ENCODE measurements around the gene CD46. TPM values are rescaled to one million over a fixed set of nuclear protein-coding genes. Genes with fewer than 3 reads are reported as not detected.

CD46 gene
- total RNA-seq, 1 donor = 92.3 TPM

DNA sequence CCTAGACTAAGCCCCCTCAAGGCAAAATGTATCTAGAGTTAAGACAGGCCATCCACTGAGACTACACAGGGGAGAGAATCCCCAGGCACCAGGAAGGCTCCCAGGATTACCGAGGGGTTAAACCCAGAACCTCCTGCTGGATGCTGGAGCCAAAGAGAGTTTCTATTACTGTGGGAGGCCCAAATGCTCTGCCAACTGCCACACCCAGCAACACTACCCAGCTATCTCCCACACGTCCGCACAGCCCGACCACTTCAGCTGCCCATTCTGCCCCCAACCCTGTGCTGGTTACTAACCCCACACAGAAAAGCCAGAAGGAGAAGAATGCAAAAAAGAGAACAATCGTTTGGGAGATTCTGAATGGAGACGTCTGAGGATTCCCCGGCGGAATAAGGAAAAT, 63.6 kb downstream of the CD46 start:
- no peak for DNase-seq (ENCODE audit: low read depth)
- TF ChIP-seq, protein P1, sequence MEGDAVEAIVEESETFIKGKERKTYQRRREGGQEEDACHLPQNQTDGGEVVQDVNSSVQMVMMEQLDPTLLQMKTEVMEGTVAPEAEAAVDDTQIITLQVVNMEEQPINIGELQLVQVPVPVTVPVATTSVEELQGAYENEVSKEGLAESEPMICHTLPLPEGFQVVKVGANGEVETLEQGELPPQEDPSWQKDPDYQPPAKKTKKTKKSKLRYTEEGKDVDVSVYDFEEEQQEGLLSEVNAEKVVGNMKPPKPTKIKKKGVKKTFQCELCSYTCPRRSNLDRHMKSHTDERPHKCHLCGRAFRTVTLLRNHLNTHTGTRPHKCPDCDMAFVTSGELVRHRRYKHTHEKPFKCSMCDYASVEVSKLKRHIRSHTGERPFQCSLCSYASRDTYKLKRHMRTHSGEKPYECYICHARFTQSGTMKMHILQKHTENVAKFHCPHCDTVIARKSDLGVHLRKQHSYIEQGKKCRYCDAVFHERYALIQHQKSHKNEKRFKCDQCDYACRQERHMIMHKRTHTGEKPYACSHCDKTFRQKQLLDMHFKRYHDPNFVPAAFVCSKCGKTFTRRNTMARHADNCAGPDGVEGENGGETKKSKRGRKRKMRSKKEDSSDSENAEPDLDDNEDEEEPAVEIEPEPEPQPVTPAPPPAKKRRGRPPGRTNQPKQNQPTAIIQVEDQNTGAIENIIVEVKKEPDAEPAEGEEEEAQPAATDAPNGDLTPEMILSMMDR (IDR thresholded peaks at IDR 0.05; ENCODE audit: insufficient read depth, low read length) = no peak
- no peak overlapping the region for H3K4me3 ChIP-seq (ENCODE audit: low read depth, low read length)

DNA sequence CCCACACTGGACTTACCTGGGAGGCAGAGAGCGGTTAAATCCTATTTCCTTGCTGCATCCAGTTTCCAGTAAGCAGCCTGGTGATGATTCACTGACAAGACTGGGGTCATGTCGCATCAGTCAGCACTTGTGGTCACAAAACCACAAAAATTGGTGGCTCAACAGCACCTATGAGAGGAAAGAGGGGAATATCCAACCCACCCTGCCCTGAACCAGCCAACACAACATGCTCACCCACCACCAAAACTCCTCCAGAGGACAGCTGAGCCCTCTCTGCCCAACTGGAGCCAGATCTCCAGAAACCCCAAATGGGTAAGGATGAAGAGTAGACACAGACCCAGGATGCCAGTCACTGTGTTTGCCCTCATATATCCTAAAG, 64.0 kb downstream of the CD46 start:
- H3K4me3 ChIP-seq (ENCODE audit: low read depth, low read length) = no peak overlapping the region
- TF ChIP-seq, protein P1 (IDR thresholded peaks at IDR 0.05; ENCODE audit: insufficient read depth, low read length) = no peak
- DNase-seq (ENCODE audit: low read depth) = no peak

DNA sequence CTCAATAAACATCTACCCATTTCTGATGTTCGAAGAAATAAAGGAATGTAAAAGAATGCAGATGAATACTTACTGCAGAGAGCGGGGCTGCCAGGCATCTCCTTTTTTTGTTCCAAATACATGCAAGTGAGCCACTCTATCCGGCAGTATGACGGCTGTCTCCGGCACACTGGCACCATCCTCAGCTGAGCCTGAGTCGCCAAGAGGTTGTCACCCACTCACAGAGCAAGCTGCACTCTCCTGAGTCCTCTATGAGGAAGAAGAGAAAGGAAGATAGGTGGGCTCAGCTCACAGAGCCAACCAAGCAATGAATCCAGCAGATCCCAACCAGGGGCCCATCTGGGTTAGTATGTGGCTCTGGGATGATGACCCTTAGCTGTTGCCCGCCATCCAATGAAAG, 65.3 kb downstream of the CD46 start:
- TF ChIP-seq, protein P1 (IDR thresholded peaks at IDR 0.05; ENCODE audit: insufficient read depth, low read length) = no peak
- no peak for DNase-seq (ENCODE audit: low read depth)
- H3K4me3 ChIP-seq (ENCODE audit: low read depth, low read length) = no peak overlapping the region

DNA sequence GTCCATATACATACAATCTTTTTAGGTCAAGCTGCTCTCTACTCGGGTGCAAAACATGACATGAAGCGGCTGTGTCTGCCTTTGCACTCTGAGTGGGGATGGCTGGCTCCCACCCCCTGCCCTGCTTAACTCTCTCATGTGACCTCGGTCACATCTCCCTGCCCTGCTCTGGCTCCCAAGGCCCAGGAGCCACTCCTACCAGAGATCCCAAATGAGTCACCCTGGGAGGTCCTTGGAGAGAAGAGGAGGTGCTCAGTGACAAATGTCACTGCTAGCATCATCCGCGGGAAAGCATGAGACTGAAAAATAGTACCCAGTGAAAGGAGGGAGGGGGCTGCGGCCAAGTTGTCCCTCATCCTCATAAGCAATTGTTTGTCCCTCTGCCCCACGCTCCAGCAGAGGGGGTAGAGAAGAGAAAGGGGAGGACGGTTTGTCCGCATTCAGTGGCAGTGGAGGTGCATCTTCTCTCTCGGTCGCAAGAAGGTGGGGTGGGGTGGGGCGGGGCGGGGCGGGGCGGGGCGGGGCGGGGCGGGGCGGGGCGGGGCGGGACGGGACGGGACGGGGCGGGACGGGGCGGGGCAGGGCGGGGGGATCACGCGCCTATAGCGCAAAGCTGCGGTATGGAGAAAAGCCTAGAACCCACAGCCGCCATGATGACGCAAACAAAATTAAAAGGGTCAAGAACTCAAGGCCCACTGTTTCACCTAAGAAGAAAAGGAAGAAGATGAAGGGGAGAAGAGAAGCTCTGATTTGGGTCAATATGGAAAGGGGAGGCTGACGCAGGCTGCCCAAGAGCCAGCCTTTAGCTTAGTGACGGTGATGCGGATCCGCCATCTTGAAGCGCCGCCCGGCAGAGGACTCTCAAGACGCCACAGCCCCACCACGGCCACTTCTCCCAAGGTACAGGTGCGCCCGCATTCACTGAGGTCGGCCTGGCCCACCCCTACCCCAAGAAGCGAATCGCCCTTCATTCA, 66.2 kb downstream of the CD46 start:
- no peak overlapping the region for H3K4me3 ChIP-seq (ENCODE audit: low read depth, low read length)
- no peak for DNase-seq (ENCODE audit: low read depth)
- TF ChIP-seq, protein P1 (IDR thresholded peaks at IDR 0.05; ENCODE audit: insufficient read depth, low read length) = no peak

DNA sequence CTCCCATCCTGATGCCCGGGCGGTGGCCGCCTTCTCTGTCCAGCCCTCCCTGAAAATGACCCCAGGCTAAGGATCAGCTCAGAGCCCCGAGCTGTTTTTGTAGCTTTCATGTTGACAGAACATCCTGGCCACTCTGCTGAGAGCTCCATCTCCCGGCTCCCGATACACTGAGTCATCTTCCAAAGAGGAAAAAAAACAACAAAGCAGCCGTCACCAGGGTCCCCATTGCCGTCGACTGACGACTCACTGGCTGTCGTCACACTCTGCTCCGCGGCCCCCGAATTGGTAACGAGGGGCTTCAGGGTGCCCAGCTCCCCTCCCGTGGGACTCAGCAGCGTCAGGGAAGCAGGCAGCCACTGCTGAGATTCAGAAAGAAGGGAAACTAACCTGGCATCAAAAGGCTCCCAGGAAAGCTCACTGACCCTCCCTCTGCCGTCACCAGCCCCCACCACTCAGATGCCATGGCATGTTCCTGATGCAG, 67.2 kb downstream of the CD46 start:
- peak; percentile 45 for DNase-seq (ENCODE audit: low read depth)
- TF ChIP-seq, protein P1 (IDR thresholded peaks at IDR 0.05; ENCODE audit: insufficient read depth, low read length) = no peak
- H3K4me3 ChIP-seq (ENCODE audit: low read depth, low read length) = peak overlapping the region; percentile 31

DNA sequence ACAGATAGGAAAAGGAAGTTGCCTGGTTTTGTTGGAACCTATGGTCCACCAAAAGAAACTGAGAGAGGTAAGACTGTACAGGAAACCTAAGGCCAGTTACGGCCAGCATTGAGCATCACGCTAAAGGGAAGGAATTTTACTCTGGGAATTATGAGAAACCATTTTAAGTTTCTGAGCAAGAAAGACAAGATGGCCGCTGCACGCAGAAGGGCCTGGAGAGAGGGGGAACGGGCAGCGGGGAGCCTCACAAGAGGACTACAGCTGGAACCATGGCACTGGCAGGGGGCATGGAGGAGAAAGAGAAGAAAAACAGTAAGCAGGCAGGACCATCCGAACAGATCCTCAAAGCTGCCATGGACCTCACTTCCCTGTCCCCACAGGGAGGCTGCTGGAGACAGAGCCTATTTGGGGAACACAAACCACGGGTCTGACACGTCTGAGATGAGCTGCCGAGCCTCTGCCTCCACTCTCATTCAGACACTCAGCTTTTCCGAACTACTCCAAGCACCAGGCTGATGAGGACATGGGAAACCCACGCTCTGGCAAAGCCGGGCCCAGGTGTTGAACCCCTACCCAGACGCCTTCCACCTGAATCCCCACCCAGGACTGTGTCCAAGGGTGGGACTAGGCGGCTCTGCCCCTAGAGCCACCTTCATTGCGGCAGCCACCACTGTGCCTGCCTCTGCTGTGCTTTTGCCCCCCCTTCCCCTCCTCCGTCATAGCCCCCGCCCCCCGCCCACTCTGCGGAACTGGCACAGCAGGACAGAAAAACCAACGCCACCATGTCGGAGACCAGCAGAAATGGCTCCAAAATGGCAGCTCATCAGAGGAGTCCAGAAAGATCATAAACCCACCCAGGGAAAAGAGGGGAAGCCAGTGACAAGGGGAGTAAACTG, 69.0 kb downstream of the CD46 start:
- TF ChIP-seq, protein P1 (IDR thresholded peaks at IDR 0.05; ENCODE audit: insufficient read depth, low read length) = no peak
- DNase-seq (ENCODE audit: low read depth) = no peak
- no peak overlapping the region for H3K4me3 ChIP-seq (ENCODE audit: low read depth, low read length)

All from fibroblast of the aortic adventitia (primary cell).